ENCODE data around the gene PIP5K1B.

Gene PIP5K1B

DNA sequence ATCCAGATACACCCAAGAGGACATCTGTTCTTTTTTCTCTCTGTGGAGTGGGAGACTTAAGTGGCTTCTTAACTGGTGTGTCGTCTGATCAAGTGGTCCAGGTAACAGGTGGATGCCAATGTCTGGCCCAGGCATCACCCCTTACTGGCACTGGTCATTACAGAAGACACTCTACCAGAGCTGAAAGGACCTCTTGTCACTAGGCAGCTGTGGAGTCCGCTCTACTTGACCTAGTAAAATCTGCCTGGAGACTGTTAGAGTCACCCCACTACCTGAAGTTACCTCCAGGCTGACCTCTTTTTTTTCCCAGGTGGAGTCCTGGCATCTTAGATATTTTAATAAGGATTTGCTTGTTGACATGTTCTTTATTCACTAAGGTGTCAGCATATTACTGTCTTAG is 353.1 kb downstream of the PIP5K1B start:
- H3K27me3 ChIP-seq (ENCODE audit: insufficient read depth, low read length) = no peaks in the 10 kb centered on the region
- no peaks in the 10 kb centered on the region for H3K4me1 ChIP-seq (ENCODE audit: insufficient read depth, low read length, severe bottlenecking)
- H2AFZ ChIP-seq (ENCODE audit: low read length) = no peak overlapping the region
- H3K4me2 ChIP-seq (ENCODE audit: low read length) = no peak overlapping the region
- no peaks in the 10 kb centered on the region for H3K9me3 ChIP-seq (ENCODE audit: low read length)
- TF ChIP-seq, protein P1, sequence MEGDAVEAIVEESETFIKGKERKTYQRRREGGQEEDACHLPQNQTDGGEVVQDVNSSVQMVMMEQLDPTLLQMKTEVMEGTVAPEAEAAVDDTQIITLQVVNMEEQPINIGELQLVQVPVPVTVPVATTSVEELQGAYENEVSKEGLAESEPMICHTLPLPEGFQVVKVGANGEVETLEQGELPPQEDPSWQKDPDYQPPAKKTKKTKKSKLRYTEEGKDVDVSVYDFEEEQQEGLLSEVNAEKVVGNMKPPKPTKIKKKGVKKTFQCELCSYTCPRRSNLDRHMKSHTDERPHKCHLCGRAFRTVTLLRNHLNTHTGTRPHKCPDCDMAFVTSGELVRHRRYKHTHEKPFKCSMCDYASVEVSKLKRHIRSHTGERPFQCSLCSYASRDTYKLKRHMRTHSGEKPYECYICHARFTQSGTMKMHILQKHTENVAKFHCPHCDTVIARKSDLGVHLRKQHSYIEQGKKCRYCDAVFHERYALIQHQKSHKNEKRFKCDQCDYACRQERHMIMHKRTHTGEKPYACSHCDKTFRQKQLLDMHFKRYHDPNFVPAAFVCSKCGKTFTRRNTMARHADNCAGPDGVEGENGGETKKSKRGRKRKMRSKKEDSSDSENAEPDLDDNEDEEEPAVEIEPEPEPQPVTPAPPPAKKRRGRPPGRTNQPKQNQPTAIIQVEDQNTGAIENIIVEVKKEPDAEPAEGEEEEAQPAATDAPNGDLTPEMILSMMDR (IDR thresholded peaks at IDR 0.05; ENCODE audit: low read length) = no peak
- TF ChIP-seq EZH2 (IDR thresholded peaks at IDR 0.05; ENCODE audit: borderline replicate concordance, low read length) = no peak
- H4K20me1 ChIP-seq (ENCODE audit: insufficient read depth, low read length) = no peaks in the 10 kb centered on the region
- H3K27ac ChIP-seq (ENCODE audit: low read depth, low read length, poor library complexity, severe bottlenecking) = no peak overlapping the region
- H3K9ac ChIP-seq (ENCODE audit: low read length) = no peak overlapping the region
- H3K79me2 ChIP-seq (ENCODE audit: insufficient read depth, low read length) = no peaks in the 10 kb centered on the region
- peaks cover 34% of the 10 kb centered on the region; the same call in 1 of the 2 replicates for H3K36me3 ChIP-seq (ENCODE audit: insufficient read depth, low read length)
- no peak overlapping the region for H3K4me3 ChIP-seq (ENCODE audit: low read depth, low read length, poor library complexity, severe bottlenecking)
- H3F3A ChIP-seq (ENCODE audit: insufficient read depth, low read length) = no peaks in the 10 kb centered on the region
- H3K9me2 ChIP-seq (ENCODE audit: low read depth, low read length) = no peaks in the 10 kb centered on the region
